ENCODE data around the gene TAS1R1. TPM values are rescaled to one million over a fixed set of nuclear protein-coding genes. Genes with fewer than 3 reads are reported as not detected.

TAS1R1 gene
- total RNA-seq, 1 donor from 2014 or later, result not detected

- no peak overlapping the region for H3K4me3 Mint-ChIP-seq (ENCODE audit: unreplicated experiment)
- H3K27ac Mint-ChIP-seq (ENCODE audit: unreplicated experiment), result no peak overlapping the region
- DNase-seq (ENCODE audit: low spot score), result no peak
- H3K9me3 Mint-ChIP-seq (ENCODE audit: low read depth), result no peaks in the 10 kb centered on the region
- TF ChIP-seq, protein P1, sequence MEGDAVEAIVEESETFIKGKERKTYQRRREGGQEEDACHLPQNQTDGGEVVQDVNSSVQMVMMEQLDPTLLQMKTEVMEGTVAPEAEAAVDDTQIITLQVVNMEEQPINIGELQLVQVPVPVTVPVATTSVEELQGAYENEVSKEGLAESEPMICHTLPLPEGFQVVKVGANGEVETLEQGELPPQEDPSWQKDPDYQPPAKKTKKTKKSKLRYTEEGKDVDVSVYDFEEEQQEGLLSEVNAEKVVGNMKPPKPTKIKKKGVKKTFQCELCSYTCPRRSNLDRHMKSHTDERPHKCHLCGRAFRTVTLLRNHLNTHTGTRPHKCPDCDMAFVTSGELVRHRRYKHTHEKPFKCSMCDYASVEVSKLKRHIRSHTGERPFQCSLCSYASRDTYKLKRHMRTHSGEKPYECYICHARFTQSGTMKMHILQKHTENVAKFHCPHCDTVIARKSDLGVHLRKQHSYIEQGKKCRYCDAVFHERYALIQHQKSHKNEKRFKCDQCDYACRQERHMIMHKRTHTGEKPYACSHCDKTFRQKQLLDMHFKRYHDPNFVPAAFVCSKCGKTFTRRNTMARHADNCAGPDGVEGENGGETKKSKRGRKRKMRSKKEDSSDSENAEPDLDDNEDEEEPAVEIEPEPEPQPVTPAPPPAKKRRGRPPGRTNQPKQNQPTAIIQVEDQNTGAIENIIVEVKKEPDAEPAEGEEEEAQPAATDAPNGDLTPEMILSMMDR (IDR thresholded peaks at IDR 0.05), result no peak
- no peaks in the 10 kb centered on the region for H3K27me3 Mint-ChIP-seq (ENCODE audit: low read depth)
- peaks cover 13% of the 10 kb centered on the region for H3K4me1 Mint-ChIP-seq (ENCODE audit: low read depth)
- H3K36me3 Mint-ChIP-seq (ENCODE audit: low read depth), result no peaks in the 10 kb centered on the region
Observed at GRCh38 chr1:6507461-6507911, 47.6 kb upstream of the TAS1R1 start.

DNA sequence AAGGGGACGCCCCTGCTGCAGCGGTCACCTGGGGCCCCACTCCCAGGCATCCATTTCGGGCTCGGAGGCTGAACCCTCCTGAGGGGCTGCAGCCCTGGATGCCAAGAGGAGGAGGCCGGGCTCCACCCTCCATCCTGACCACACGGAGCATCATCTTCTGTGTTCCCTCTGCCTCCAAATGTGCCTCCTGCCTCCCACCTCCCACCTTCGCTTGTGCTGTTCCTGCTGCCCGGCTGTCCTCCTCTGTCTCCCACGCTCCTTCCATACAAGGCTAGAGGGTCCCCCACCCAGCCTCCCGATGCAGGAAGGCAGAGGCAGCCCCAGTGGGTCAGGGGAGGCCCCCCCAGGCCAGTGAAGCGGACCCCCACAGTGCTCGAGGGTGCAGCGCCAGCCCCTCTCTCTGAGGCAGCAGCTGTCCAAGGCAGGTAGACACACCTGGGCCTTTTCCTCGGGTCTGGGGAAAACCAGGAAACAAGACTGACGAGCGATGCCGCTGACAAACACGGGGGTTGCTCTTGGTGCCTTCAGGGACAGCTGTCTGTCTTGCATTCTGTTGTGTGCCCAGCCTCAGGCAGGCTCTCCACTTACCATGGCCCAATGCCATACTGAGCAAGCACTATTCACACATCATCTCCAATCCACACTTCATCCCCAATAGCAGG lies 46.8 kb upstream of the TAS1R1 start:
- H3K27ac Mint-ChIP-seq (ENCODE audit: unreplicated experiment), result no peak overlapping the region
- H3K9me3 Mint-ChIP-seq (ENCODE audit: low read depth), result no peaks in the 10 kb centered on the region
- DNase-seq (ENCODE audit: low spot score), result no peak
- H3K4me3 Mint-ChIP-seq (ENCODE audit: unreplicated experiment), result no peak overlapping the region
- no peaks in the 10 kb centered on the region for H3K27me3 Mint-ChIP-seq (ENCODE audit: low read depth)
- peaks cover 18% of the 10 kb centered on the region for H3K4me1 Mint-ChIP-seq (ENCODE audit: low read depth)
- TF ChIP-seq, protein P1 (IDR thresholded peaks at IDR 0.05), result no peak
- no peaks in the 10 kb centered on the region for H3K36me3 Mint-ChIP-seq (ENCODE audit: low read depth)

GRCh38 chr1:6508816-6509189 lies 46.3 kb upstream of the TAS1R1 start:
- H3K36me3 Mint-ChIP-seq (ENCODE audit: low read depth), result no peaks in the 10 kb centered on the region
- TF ChIP-seq, protein P1 (IDR thresholded peaks at IDR 0.05), result no peak
- H3K27ac Mint-ChIP-seq (ENCODE audit: unreplicated experiment), result no peak overlapping the region
- H3K27me3 Mint-ChIP-seq (ENCODE audit: low read depth), result no peaks in the 10 kb centered on the region
- no peak for DNase-seq (ENCODE audit: low spot score)
- H3K4me3 Mint-ChIP-seq (ENCODE audit: unreplicated experiment), result no peak overlapping the region
- peaks cover 23% of the 10 kb centered on the region for H3K4me1 Mint-ChIP-seq (ENCODE audit: low read depth)
- H3K9me3 Mint-ChIP-seq (ENCODE audit: low read depth), result no peaks in the 10 kb centered on the region

- TF ChIP-seq, protein P1 (IDR thresholded peaks at IDR 0.05), result no peak
- Mint-ChIP-seq H3K4me1 (ENCODE audit: low read depth) (peaks cover 27% of the 10 kb centered on the region), H3K9me3 (ENCODE audit: low read depth) (no peaks in the 10 kb centered on the region), H3K36me3 (ENCODE audit: low read depth) (no peaks in the 10 kb centered on the region), H3K27ac (ENCODE audit: unreplicated experiment) (no peak overlapping the region), H3K27me3 (ENCODE audit: low read depth) (no peaks in the 10 kb centered on the region), H3K4me3 (ENCODE audit: unreplicated experiment) (no peak overlapping the region)
- no peak for DNase-seq (ENCODE audit: low spot score)
Observed at GRCh38 chr1:6509220-6509918, 45.7 kb upstream of the TAS1R1 start.

DNA sequence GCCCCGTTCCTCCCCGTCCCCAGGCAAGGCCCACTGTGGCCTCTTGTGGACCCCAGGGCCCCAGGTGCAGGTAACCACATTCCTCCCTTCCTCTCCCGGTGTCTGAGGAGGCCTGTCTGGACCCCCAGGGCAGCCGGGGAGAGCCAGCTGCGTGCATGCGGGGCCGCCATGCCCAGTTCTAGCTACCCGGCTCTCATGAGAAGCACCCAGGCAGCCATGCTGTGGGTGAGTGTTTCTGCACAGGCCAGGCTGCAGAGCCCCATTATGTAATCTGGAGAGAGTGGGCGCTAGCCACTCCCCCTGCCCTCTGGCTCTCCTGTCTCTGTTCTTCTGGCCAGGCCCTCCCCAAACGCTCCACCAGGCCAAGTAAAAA lies 45.2 kb upstream of the TAS1R1 start:
- Mint-ChIP-seq H3K36me3 (ENCODE audit: low read depth) (no peaks in the 10 kb centered on the region), H3K9me3 (ENCODE audit: low read depth) (no peaks in the 10 kb centered on the region), H3K27me3 (ENCODE audit: low read depth) (no peaks in the 10 kb centered on the region), H3K4me3 (ENCODE audit: unreplicated experiment) (no peak overlapping the region), H3K4me1 (ENCODE audit: low read depth) (peaks cover 27% of the 10 kb centered on the region), H3K27ac (ENCODE audit: unreplicated experiment) (no peak overlapping the region)
- TF ChIP-seq, protein P1 (IDR thresholded peaks at IDR 0.05), result no peak
- no peak for DNase-seq (ENCODE audit: low spot score)

All from chondrocyte (in vitro differentiated cells).